ENCODE results near the gene FOXP1. TPM values are rescaled to one million over a fixed set of nuclear protein-coding genes. Genes with fewer than 3 reads are reported as not detected.
A peak's percentile ranks its signal among the peaks of the same experiment; 100 is the strongest.

Gene FOXP1
- total RNA-seq, 1 experiment from 2014 or later: 5.4 TPM

GRCh38 chr3:71075494-71075893 lies 508.0 kb downstream of the FOXP1 start:
- no peak for DNase-seq (ENCODE audit: extremely low read depth, low read depth)

GRCh38 chr3:71074423-71074822 lies 509.1 kb downstream of the FOXP1 start:
- no peak for DNase-seq (ENCODE audit: extremely low read depth, low read depth)

- DNase-seq (ENCODE audit: extremely low read depth, low read depth): no peak
These were observed 510.5 kb downstream of the FOXP1 start for GRCh38 chr3:71072986-71073385.

- DNase-seq (ENCODE audit: extremely low read depth, low read depth): no peak
These were observed 511.2 kb downstream of the FOXP1 start for GRCh38 chr3:71072287-71072686.

- no peak for DNase-seq (ENCODE audit: extremely low read depth, low read depth)
These were observed 512.7 kb downstream of the FOXP1 start for GRCh38 chr3:71070497-71071463.

GRCh38 chr3:71069797-71070196 lies 513.7 kb downstream of the FOXP1 start:
- peak; percentile 48 for DNase-seq (ENCODE audit: extremely low read depth, low read depth)

GRCh38 chr3:71067977-71068654 lies 515.4 kb downstream of the FOXP1 start:
- DNase-seq (ENCODE audit: extremely low read depth, low read depth): no peak

GRCh38 chr3:71066849-71067261 lies 516.7 kb downstream of the FOXP1 start:
- DNase-seq (ENCODE audit: extremely low read depth, low read depth): no peak

GRCh38 chr3:71066356-71066755 lies 517.2 kb downstream of the FOXP1 start:
- no peak for DNase-seq (ENCODE audit: extremely low read depth, low read depth)

- DNase-seq (ENCODE audit: extremely low read depth, low read depth): no peak
These were observed 517.8 kb downstream of the FOXP1 start for GRCh38 chr3:71065764-71066013.

GRCh38 chr3:71064956-71065763 lies 518.4 kb downstream of the FOXP1 start:
- no peak for DNase-seq (ENCODE audit: extremely low read depth, low read depth)

GRCh38 chr3:71064291-71064955 lies 519.1 kb downstream of the FOXP1 start:
- no peak for DNase-seq (ENCODE audit: extremely low read depth, low read depth)

GRCh38 chr3:71063773-71064290 lies 519.7 kb downstream of the FOXP1 start:
- no peak for DNase-seq (ENCODE audit: extremely low read depth, low read depth)

GRCh38 chr3:71062952-71063772 lies 520.4 kb downstream of the FOXP1 start:
- no peak for DNase-seq (ENCODE audit: extremely low read depth, low read depth)

- DNase-seq (ENCODE audit: extremely low read depth, low read depth): no peak
These were observed 521.2 kb downstream of the FOXP1 start for GRCh38 chr3:71062037-71062932.

GRCh38 chr3:71061581-71061980 lies 521.9 kb downstream of the FOXP1 start:
- DNase-seq (ENCODE audit: extremely low read depth, low read depth): no peak

GRCh38 chr3:71061037-71061436 lies 522.5 kb downstream of the FOXP1 start:
- DNase-seq (ENCODE audit: extremely low read depth, low read depth): no peak

- no peak for DNase-seq (ENCODE audit: extremely low read depth, low read depth)
These were observed 523.0 kb downstream of the FOXP1 start for GRCh38 chr3:71060536-71060935.

- no peak for DNase-seq (ENCODE audit: extremely low read depth, low read depth)
These were observed 526.0 kb downstream of the FOXP1 start for GRCh38 chr3:71057526-71057894.

Measured in NCI-H460 (cell line).